ENCODE measurements around the gene CLEC4M.

The CLEC4M gene

GRCh38 chr19:7722231-7722651 lies 40.8 kb upstream of the CLEC4M start:
- TF ChIP-seq SIN3A (IDR thresholded peaks at IDR 0.05; ENCODE audit: borderline replicate concordance, insufficient read depth, low read length) (no peak), POLR2AphosphoS5 (IDR thresholded peaks at IDR 0.05; ENCODE audit: low read depth, low read length) (no peak), REST (IDR thresholded peaks at IDR 0.05; ENCODE audit: insufficient read depth in 1 of 2, low read depth in 2 of 2, low read length in 2 of 2) (no peak), FOXP2 (optimal IDR thresholded peaks at IDR 0.05; ENCODE audit: borderline replicate concordance, extremely low read depth, extremely low read length, insufficient read depth) (no peak), TAF1 (IDR thresholded peaks at IDR 0.05; ENCODE audit: borderline replicate concordance, insufficient read depth, low read length) (no peak)

- TF ChIP-seq FOXP2 (optimal IDR thresholded peaks at IDR 0.05; ENCODE audit: borderline replicate concordance, extremely low read depth, extremely low read length, insufficient read depth): no peak
- no peak for TF ChIP-seq REST (IDR thresholded peaks at IDR 0.05; ENCODE audit: insufficient read depth in 1 of 2, low read depth in 2 of 2, low read length in 2 of 2)
- no peak for TF ChIP-seq TAF1 (IDR thresholded peaks at IDR 0.05; ENCODE audit: borderline replicate concordance, insufficient read depth, low read length)
- TF ChIP-seq SIN3A (IDR thresholded peaks at IDR 0.05; ENCODE audit: borderline replicate concordance, insufficient read depth, low read length): no peak
Observed at GRCh38 chr19:7725791-7726190, 37.3 kb upstream of the CLEC4M start.

GRCh38 chr19:7729211-7729610 lies 33.8 kb upstream of the CLEC4M start:
- TF ChIP-seq TAF1 (IDR thresholded peaks at IDR 0.05; ENCODE audit: borderline replicate concordance, insufficient read depth, low read length): no peak
- no peak for TF ChIP-seq REST (IDR thresholded peaks at IDR 0.05; ENCODE audit: insufficient read depth in 1 of 2, low read depth in 2 of 2, low read length in 2 of 2)
- no peak for TF ChIP-seq POLR2AphosphoS5 (IDR thresholded peaks at IDR 0.05; ENCODE audit: low read depth, low read length)
- no peak for TF ChIP-seq SIN3A (IDR thresholded peaks at IDR 0.05; ENCODE audit: borderline replicate concordance, insufficient read depth, low read length)
- no peak for TF ChIP-seq FOXP2 (optimal IDR thresholded peaks at IDR 0.05; ENCODE audit: borderline replicate concordance, extremely low read depth, extremely low read length, insufficient read depth)

- TF ChIP-seq SIN3A (IDR thresholded peaks at IDR 0.05; ENCODE audit: borderline replicate concordance, insufficient read depth, low read length): no peak
- TF ChIP-seq POLR2AphosphoS5 (IDR thresholded peaks at IDR 0.05; ENCODE audit: low read depth, low read length): no peak
- no peak for TF ChIP-seq REST (IDR thresholded peaks at IDR 0.05; ENCODE audit: insufficient read depth in 1 of 2, low read depth in 2 of 2, low read length in 2 of 2)
- TF ChIP-seq FOXP2 (optimal IDR thresholded peaks at IDR 0.05; ENCODE audit: borderline replicate concordance, extremely low read depth, extremely low read length, insufficient read depth): no peak
- TF ChIP-seq TAF1 (IDR thresholded peaks at IDR 0.05; ENCODE audit: borderline replicate concordance, insufficient read depth, low read length): no peak
Observed at GRCh38 chr19:7729831-7730285, 33.2 kb upstream of the CLEC4M start.
